ENCODE measurements around the gene PHF19. TPM values are rescaled to one million over a fixed set of nuclear protein-coding genes. Genes with fewer than 3 reads are reported as not detected.

The PHF19 gene
- total RNA-seq, 2 experiments from 2014 or later = 183 to 189 TPM

DNA sequence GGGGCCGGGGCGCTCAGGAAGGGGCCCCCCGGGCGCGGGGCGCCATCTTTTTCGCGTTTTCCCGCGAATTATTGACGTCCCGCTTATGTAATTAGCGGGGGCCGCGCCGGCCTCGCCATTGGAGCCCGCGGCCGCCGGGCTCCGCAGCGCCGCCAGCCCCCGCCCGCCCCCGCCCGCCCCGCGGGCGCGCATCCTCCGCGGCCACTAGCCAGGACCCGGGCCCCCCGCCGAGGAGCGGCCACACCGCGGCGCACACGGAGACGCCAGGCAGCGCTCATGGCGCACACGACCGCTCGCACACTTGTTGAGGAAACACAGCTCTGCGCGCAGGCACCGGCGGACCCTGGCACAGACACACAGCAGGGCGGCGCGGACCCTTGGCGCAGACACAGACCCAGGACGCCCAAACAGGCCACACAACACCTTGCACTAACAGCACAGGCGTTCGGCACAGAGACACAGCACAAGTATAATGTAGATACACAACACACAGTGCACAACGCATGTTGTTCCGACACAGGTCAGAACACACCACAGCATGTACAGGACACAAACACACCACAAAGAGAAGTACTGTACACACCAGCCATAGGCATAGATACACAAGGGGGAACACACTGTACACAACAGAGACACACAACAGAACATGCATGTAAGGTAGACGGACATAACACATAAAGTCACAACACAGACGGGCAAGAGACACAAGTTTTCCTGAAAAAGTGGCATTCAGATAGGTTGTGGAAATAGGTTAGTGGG is 467 bp upstream of the PHF19 start:
- intact Hi-C loops (cut with micrococcal nuclease) = loop anchor here (1.0 kb wide), 2 partner anchors 14 to 20 kb away; no protein-coding TSS in a partner anchor
- H3K4me3 Mint-ChIP-seq = peak overlapping the region; percentile 88
- CTCF ChIA-PET = interaction anchor here (0.8 to 3.0 kb wide), 5 partner anchors 8 to 49 kb away, joined by 3 to 12 read pairs (median 3); no protein-coding TSS in a partner anchor
- H3K36me3 Mint-ChIP-seq = peaks cover 44% of the 10 kb centered on the region
- H3K4me1 Mint-ChIP-seq (ENCODE audit: low read depth) = peaks cover 80% of the 10 kb centered on the region
- peak; percentile 85 for DNase-seq
- POLR2A ChIA-PET = interaction anchor here (0.5 to 5.3 kb wide), 7 partner anchors 13 to 84 kb away, joined by 3 to 48 read pairs (median 8); partner anchors contain the start of genes FBXW2 and TRAF1
- no peaks in the 10 kb centered on the region for H3K27me3 Mint-ChIP-seq
- H3K9me3 Mint-ChIP-seq = no peaks in the 10 kb centered on the region
- peak overlapping the region; percentile 93 for H3K27ac Mint-ChIP-seq

DNA sequence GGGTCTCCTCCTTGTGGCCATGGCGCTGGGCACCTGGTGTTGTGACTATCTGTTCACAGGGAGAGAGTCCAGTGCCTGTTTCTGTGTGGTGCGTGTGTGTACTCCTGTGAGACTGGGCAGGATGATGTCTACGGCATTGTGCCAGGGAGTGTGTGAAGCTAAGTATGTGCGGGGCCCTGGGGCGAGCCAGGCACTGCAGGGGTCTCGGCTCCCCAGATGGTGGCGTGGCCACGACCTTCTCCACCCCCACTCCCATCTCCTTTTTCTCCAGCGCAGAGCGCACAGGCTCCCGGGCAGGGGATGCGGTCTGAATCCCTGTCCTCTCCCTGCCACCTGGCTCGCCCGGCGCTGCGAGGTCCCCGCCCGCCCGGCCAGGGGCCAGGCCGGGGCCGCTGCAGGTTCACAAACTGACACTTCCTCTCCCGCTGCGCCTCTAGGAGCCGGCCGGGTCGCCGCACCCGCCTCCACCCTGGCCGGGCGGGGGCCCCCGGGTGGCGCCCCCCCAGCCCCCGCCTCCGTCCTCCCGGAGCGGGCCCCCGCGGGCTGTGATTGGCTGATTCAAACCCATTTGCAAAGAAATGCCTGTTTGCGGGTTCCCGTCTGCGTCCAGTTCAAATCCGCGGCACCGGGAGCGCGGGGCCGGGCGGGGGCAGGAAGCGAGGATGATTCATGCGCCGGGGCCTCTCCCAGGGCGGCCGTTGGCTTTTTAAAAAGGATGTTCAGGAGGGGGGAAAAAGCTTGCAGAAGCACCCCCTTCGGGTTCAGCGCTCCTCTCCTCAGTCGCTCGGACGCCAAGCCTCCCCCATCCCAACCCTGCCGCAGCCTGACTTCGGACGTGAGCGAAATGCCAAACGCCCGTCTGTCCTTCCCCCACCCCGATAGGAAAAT is 790 bp downstream of the PHF19 start:
- intact Hi-C loops (cut with micrococcal nuclease) = loop anchor here (1.0 kb wide), 5 partner anchors 8 to 60 kb away; partner anchors contain the start of gene TRAF1
- no peaks in the 10 kb centered on the region for H3K9me3 Mint-ChIP-seq
- DNase-seq = peak; percentile 96
- H3K4me1 Mint-ChIP-seq (ENCODE audit: low read depth) = peaks cover 79% of the 10 kb centered on the region
- H3K36me3 Mint-ChIP-seq = peaks cover 53% of the 10 kb centered on the region
- peak overlapping the region; percentile 98 for H3K27ac Mint-ChIP-seq
- ChIA-PET POLR2A (interaction anchor here (0.6 to 5.3 kb wide), 9 partner anchors 14 to 83 kb away, joined by 3 to 48 read pairs (median 8); partner anchors contain the start of genes FBXW2 and TRAF1), CTCF (interaction anchor here (1.4 to 3.0 kb wide), 3 partner anchors 14 to 50 kb away, joined by 3 to 12 read pairs (median 3); no protein-coding TSS in a partner anchor)
- H3K4me3 Mint-ChIP-seq = peak overlapping the region; percentile 92
- H3K27me3 Mint-ChIP-seq = no peaks in the 10 kb centered on the region

DNA sequence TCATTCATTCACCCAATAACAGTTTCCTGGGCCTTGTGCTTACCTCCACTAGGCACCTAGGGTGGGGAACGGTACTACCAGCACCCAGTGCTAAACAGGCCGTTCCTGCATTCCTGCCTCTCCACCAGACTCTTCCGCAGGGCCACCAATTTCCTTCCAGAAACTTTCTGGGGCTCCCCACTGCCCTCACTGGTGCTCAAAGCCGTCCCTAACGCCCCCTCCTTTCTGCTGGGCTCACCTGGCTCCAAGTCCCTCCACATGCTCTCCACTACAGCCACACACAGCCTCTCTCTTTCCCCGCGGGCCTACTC is 1.4 kb downstream of the PHF19 start:
- ChIA-PET CTCF (interaction anchor here (1.5 to 3.0 kb wide), 2 partner anchors 14 to 29 kb away, joined by 3 to 12 read pairs; no protein-coding TSS in a partner anchor), POLR2A (interaction anchor here (0.6 to 5.3 kb wide), 5 partner anchors 14 to 50 kb away, joined by 3 to 48 read pairs (median 9); partner anchors contain the start of gene TRAF1)
- H3K27ac Mint-ChIP-seq = peak overlapping the region; percentile 98
- intact Hi-C loops (cut with micrococcal nuclease) = no loop called here
- no peaks in the 10 kb centered on the region for H3K27me3 Mint-ChIP-seq
- peaks cover 56% of the 10 kb centered on the region for H3K36me3 Mint-ChIP-seq
- H3K9me3 Mint-ChIP-seq = no peaks in the 10 kb centered on the region
- DNase-seq = peak; percentile 51
- peaks cover 78% of the 10 kb centered on the region for H3K4me1 Mint-ChIP-seq (ENCODE audit: low read depth)
- peak overlapping the region; percentile 92 for H3K4me3 Mint-ChIP-seq

DNA sequence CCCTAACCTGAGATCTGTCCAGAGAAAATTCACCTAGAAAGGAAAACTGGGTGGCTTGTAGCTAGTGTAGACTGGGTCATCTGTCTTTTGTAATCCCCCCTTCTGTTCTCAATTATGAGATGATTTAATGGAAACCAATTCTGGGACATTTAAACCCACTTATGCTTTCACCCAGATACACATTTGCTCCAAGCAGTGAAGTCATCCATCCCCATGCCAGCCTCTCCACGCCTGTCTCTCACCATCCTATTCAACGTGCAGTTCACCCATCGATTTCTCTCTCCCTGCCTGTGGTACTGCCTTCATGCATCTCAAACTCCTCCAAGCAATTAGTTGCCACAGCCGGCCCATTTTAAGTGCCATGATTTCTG is 1.8 kb downstream of the PHF19 start:
- POLR2A ChIA-PET = interaction anchor here (0.6 to 5.3 kb wide), 4 partner anchors 18 to 51 kb away, joined by 3 to 48 read pairs (median 7); partner anchors contain the start of gene TRAF1
- DNase-seq = no peak

DNA sequence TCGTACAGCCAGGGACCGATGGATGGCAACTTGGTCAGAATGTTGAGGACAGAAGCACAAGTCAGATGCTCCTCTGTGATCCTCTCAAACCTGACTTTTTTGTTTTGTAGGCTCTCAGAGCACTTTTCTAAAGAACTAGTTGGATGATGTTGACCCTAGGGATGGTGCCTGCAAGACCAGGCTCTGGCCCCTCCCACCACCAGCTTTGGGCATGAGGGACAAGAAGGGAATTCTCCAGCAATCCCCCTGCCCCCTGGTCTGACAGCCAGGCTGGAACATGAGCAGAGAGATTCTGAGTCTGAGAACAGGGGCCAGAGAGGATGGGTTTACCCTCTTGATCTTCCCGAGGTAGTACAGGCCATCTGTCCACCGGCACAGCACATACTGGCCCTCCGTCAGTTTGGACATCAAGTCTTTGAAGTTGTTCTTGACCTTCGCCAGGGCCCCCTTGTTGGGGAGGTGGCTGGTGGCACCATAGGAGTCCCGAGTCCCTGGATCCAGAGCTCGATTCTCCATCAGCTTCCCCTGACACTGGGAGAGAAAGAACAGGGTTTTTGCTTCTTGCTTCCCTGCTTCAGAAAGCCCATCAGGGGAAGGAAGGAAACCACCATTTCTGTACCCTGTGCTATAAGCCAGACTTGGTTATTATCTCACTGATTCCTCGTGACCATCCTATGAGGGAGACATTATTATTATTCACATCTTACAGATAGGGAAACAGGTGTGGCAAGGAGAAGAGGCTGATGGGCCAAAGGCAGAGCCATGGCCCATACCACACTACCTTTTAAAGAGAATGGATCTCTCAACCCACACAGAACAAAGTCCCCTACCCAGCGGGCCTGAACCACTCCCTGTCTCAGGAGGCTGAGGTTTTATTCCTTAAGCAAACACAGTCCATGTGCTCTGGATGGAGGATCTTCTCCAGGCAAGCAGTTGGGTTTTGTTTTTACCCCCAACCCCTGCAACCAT is 2.5 kb downstream of the PHF19 start:
- no peak for DNase-seq
- no peaks in the 10 kb centered on the region for H3K27me3 Mint-ChIP-seq
- peaks cover 78% of the 10 kb centered on the region for H3K4me1 Mint-ChIP-seq (ENCODE audit: low read depth)
- intact Hi-C loops (cut with micrococcal nuclease) = no loop called here
- H3K9me3 Mint-ChIP-seq = no peaks in the 10 kb centered on the region
- peak overlapping the region; percentile 92 for H3K4me3 Mint-ChIP-seq
- ChIA-PET CTCF (interaction anchor here (1.5 to 3.0 kb wide), 2 partner anchors 15 to 28 kb away, joined by 3 to 12 read pairs; no protein-coding TSS in a partner anchor), POLR2A (interaction anchor here (0.8 to 5.3 kb wide), 6 partner anchors 18 to 53 kb away, joined by 3 to 48 read pairs (median 7); partner anchors contain the start of gene TRAF1)
- peak overlapping the region; percentile 98 for H3K27ac Mint-ChIP-seq
- peaks cover 63% of the 10 kb centered on the region for H3K36me3 Mint-ChIP-seq

More for the DNA sequence above, 1.8 kb downstream of the PHF19 start:
- no peaks in the 10 kb centered on the region for H3K9me3 Mint-ChIP-seq
- H3K27ac Mint-ChIP-seq = peak overlapping the region; percentile 98
- H3K4me3 Mint-ChIP-seq = peak overlapping the region; percentile 92
- CTCF ChIA-PET = interaction anchor here (1.5 to 3.0 kb wide), 2 partner anchors 15 to 29 kb away, joined by 3 to 12 read pairs; no protein-coding TSS in a partner anchor
- peaks cover 76% of the 10 kb centered on the region for H3K4me1 Mint-ChIP-seq (ENCODE audit: low read depth)
- no peaks in the 10 kb centered on the region for H3K27me3 Mint-ChIP-seq
- intact Hi-C loops (cut with micrococcal nuclease) = no loop called here
- H3K36me3 Mint-ChIP-seq = peaks cover 57% of the 10 kb centered on the region

DNA sequence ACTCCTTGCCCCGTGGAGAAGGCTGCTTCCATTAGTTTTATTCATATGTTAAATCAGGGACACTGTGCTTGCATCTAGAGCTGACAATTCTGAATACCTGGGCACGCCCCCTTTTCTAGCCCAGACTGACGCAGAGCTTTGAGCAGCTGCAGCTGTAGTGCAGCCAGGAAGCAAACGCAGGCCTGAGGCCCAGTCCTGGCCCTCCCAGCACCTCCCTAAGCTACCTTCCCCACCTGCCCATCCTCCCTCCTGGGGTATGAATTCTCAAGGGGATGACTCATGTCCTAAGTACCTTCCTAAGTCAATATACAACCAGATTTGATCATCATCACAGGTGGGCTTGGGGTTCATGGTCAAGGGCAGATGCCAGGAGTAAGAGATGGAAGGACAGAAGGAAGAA is 3.5 kb downstream of the PHF19 start:
- Mint-ChIP-seq H3K4me3 (no peak overlapping the region), H3K27me3 (no peaks in the 10 kb centered on the region), H3K4me1 (ENCODE audit: low read depth) (peaks cover 72% of the 10 kb centered on the region), H3K9me3 (no peaks in the 10 kb centered on the region), H3K27ac (peak overlapping the region; percentile 98), H3K36me3 (peaks cover 66% of the 10 kb centered on the region)
- ChIA-PET POLR2A (interaction anchor here (0.6 to 3.0 kb wide), 10 partner anchors 11 to 58 kb away, joined by 3 to 25 read pairs (median 7); partner anchors contain the start of gene TRAF1), CTCF (interaction anchor here (0.8 to 2.2 kb wide), 8 partner anchors 22 to 118 kb away, joined by 3 to 7 read pairs (median 5); partner anchors contain the start of gene FBXW2)
- no peak for DNase-seq
- intact Hi-C loops (cut with micrococcal nuclease) = no loop called here

DNA sequence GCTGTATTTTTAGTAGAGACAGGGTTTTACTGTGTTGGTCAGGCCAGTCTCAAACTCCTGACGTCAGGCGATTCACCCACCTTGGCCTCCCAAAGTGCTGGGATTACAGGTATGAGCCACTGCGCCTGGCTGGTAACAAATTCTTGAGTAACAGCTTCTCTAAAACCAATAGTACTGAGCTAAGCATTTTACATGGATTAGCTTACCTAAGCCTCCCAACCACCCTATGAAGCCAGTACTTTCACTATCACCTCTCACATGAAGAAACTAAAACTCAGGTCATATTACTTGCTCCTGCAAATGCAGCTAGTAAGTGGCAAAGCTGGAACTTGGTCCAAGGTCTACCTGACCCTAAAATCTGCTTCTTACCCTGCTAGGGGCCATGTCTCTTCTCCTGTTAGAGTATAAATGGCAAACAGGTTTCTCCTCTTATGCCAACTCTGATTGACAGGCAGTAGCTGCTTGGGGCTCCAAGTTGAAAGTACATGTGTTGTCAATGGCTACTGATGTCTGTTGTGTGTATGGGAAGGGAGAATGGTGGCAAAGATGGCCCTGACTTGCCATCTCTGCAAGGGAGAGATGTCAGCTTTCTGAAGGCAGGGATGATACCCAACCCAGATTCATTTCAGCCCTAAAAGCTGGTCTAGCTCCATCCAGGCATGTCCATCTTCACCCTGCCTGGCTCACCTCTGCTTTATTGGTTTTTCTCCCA is 4.0 kb downstream of the PHF19 start:
- H3K9me3 Mint-ChIP-seq = no peaks in the 10 kb centered on the region
- peak overlapping the region; percentile 98 for H3K27ac Mint-ChIP-seq
- peaks cover 67% of the 10 kb centered on the region for H3K36me3 Mint-ChIP-seq
- CTCF ChIA-PET = interaction anchor here (0.6 to 2.2 kb wide), 11 partner anchors 22 to 118 kb away, joined by 3 to 7 read pairs (median 4); partner anchors contain the start of genes FBXW2 and TRAF1
- POLR2A ChIA-PET = interaction anchor here (0.6 to 3.0 kb wide), 15 partner anchors 12 to 111 kb away, joined by 3 to 25 read pairs (median 5); partner anchors contain the start of genes FBXW2 and TRAF1
- DNase-seq = peak; percentile 67
- intact Hi-C loops (cut with micrococcal nuclease) = no loop called here
- H3K4me1 Mint-ChIP-seq (ENCODE audit: low read depth) = peaks cover 72% of the 10 kb centered on the region
- H3K4me3 Mint-ChIP-seq = no peak overlapping the region
- H3K27me3 Mint-ChIP-seq = no peaks in the 10 kb centered on the region

DNA sequence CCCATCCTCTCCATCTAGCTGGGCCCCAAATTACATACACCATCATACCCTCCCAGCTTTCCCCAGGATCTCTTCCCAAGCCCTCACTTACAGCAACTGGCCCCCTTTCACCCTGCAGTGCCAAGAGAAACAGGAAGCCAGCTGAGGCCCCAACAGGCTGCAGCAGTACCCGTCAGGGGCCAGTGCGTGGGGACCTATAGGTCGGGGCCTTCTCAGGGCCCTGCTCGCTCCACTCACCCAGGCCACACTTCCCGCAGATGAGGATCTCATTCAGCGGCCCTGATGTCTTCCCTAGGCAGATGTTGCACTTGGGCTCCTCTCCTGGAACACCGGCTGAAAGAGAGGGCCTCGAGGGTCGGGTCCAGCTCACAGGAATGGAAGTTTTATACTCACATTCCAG is 6.8 kb downstream of the PHF19 start:
- H3K4me1 Mint-ChIP-seq (ENCODE audit: low read depth) = peaks cover 60% of the 10 kb centered on the region

DNA sequence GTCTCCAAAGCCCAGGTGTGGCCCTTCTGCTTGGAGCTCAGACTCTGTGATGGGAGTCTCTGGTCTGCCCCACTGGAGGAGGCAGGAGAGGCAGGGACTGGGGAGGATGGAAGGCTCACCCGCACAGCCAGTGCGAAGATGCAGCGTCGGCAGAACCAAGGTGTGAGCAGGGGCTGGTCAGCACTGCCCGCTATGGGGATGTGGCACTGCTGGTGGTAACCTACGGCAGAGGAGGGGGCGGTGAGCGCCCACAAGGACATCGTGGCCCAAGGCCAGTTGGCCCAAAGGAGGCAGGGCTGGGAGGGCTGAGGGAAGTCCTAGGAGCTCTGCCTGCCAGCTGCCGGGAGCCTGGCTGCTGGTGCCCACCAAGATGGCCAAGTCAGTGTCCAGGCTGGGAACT is 7.3 kb downstream of the PHF19 start:
- H3K4me1 Mint-ChIP-seq (ENCODE audit: low read depth) = peaks cover 55% of the 10 kb centered on the region

More for the DNA sequence above, 6.8 kb downstream of the PHF19 start:
- Mint-ChIP-seq H3K36me3 (peaks cover 71% of the 10 kb centered on the region), H3K27me3 (no peaks in the 10 kb centered on the region), H3K4me3 (no peak overlapping the region), H3K9me3 (no peaks in the 10 kb centered on the region), H3K27ac (peak overlapping the region; percentile 87)
- DNase-seq = no peak
- intact Hi-C loops (cut with micrococcal nuclease) = no loop called here
- CTCF ChIA-PET = interaction anchor here (1.2 to 3.6 kb wide), 5 partner anchors 8 to 67 kb away, joined by 3 to 27 read pairs (median 11); no protein-coding TSS in a partner anchor
- POLR2A ChIA-PET = interaction anchor here (0.8 to 2.1 kb wide), 7 partner anchors 13 to 56 kb away, joined by 3 to 9 read pairs (median 4); no protein-coding TSS in a partner anchor

More for the DNA sequence above, 7.3 kb downstream of the PHF19 start:
- no peak for DNase-seq
- H3K27ac Mint-ChIP-seq = peak overlapping the region; percentile 87
- ChIA-PET POLR2A (interaction anchor here (0.7 to 2.4 kb wide), 11 partner anchors 13 to 60 kb away, joined by 3 to 9 read pairs (median 4); no protein-coding TSS in a partner anchor), CTCF (interaction anchor here (1.0 to 3.6 kb wide), 11 partner anchors 9 to 67 kb away, joined by 3 to 27 read pairs (median 3); no protein-coding TSS in a partner anchor)
- no peaks in the 10 kb centered on the region for H3K27me3 Mint-ChIP-seq
- H3K4me3 Mint-ChIP-seq = no peak overlapping the region
- intact Hi-C loops (cut with micrococcal nuclease) = loop anchor here (1.0 to 2.0 kb wide), 4 partner anchors 41 to 251 kb away; partner anchors contain the start of genes FBXW2 and TRAF1
- peaks cover 71% of the 10 kb centered on the region for H3K36me3 Mint-ChIP-seq
- no peaks in the 10 kb centered on the region for H3K9me3 Mint-ChIP-seq
